Non-pigmented ciliary epithelial cell (primary cell): Measurements from ENCODE around the gene RAE1.
A peak's percentile ranks its signal among the peaks of the same experiment; 100 is the strongest.

ENCODE experiments used
- DNase-seq: peaks from one replicate; pipeline ENCODE4 v3.0.0-alpha.2; 2010; ENCODE audit warnings: low read depth

The RAE1 gene, protein sequence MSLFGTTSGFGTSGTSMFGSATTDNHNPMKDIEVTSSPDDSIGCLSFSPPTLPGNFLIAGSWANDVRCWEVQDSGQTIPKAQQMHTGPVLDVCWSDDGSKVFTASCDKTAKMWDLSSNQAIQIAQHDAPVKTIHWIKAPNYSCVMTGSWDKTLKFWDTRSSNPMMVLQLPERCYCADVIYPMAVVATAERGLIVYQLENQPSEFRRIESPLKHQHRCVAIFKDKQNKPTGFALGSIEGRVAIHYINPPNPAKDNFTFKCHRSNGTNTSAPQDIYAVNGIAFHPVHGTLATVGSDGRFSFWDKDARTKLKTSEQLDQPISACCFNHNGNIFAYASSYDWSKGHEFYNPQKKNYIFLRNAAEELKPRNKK

DNA sequence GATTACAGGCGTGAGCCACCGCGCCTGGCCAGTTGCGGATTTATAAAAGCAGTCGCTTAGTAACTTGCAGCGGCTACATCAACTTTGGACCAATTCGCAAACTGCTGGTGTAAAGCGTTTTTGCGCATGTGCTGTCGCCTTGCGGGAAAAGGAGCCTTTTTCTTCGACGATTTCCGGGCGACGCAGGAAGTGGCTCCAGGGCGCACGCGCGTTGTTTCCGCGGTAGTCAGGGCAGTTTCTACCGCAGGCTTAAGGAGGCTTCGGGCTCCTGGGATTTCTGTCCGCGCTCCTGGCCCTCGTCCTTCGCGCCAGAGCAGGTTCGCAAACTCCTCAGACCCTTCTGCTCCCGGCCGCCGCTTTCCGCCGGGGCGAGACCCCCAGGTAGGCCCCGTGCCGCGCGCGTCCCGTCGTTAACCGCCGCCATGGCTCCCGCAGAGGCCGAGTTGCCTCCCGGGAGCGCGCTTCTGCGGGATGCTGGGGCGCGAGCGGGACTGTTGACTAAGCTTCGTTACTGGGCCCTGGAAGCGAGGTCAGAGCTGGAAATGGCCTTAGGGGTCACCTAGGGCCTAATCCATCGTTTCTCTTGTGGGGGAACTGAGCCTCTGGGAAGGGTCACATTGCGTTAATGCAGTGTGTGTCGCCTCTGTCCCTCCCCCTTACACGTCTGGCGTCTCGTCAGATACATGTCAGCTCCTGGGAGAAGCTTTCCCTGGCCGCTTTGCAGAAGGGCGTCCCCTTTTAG lies at the start of gene RAE1:
TSS of gene RAE1 (plus strand) at position 214 of the 742 bp plus-strand sequence. CDS start 2,784 bp downstream, outside the sequence.
- peak; percentile 72 for DNase-seq

DNA sequence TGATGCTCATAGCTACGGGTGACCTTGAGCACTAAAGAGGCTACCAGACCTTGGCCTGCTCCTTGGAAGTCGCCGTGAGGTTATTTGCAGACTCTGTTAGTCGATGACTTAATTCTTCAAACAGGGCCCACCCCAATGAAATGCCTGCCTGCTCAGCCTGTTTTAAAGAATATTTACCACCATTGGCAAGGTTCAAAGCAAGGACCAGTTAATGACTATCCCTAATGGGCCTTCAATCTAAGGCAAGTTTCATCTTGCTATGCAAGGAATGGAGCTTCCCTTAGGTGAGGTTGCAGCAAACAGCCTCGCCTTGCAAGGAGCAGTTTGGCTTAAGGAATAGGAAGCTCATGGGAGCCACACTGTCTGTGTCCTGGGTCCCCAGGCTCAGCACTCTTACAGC lies 44.3 kb upstream of the RAE1 start:
- no peak for DNase-seq

DNA sequence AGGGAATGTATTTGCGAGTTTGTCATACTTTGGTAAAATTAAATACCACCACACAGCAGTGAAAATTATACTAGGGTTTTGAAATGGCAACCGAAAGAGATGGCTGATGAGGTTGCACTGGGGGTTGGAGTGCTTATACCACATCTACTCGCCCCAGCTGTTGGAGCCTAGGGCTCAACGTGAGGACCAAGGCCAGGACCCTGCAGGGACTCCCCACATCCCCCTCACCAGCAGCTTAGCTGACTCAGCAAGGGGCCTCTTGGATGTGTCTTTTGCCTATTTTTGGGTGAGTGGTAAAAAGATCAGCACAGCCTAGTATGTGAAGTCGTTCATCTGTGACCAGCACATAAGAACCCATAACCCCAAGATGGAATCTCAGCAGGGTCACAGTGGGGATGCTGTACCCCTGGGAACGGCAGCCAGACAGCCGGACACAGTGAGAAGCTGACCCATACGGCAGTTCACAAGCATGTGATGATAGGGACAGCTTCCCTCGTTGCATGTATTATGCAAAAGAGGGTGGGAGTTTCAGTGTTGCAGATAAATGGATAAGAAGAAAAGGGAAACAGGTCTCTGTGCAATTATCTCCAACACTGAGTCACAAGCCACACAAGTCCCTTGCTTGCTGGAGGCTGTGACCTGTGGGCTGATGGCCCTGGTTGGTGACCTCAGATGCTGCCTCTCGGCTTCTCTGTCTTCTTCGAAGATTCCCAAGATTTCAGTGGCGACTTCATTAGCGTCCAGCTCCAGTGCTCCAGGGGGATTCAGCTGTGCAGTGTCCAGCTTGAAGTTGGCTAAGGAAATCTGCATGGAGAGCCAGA lies 42.4 kb upstream of the RAE1 start:
- DNase-seq, result no peak

DNA sequence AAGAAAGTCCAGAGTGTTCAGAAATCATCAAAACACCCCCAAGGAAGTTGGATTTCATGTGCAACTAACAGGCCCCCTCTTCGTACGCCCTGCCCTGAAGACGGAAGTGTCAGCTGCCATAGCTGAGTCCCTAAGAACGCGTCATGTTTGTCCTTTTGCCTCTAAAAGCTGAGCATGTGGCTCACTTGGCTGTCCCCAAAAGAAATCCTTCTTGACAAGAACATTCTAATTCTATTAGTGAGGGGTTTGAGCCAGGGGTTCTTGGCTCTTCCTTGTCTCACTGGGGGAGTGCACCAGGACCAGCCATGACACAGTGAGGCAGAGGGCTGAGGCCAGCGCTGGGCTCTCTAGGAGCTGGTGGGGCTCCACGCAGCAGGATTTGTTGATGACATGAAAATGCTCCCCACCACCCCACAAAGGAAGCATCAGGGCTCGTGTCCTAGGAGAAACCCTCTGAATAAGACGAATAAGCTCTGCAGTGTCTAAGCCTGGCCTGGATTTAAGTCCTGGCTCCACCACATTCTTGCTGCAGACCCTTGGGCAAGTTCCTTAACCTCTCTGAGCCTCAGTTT lies 41.4 kb upstream of the RAE1 start:
- DNase-seq, result no peak

DNA sequence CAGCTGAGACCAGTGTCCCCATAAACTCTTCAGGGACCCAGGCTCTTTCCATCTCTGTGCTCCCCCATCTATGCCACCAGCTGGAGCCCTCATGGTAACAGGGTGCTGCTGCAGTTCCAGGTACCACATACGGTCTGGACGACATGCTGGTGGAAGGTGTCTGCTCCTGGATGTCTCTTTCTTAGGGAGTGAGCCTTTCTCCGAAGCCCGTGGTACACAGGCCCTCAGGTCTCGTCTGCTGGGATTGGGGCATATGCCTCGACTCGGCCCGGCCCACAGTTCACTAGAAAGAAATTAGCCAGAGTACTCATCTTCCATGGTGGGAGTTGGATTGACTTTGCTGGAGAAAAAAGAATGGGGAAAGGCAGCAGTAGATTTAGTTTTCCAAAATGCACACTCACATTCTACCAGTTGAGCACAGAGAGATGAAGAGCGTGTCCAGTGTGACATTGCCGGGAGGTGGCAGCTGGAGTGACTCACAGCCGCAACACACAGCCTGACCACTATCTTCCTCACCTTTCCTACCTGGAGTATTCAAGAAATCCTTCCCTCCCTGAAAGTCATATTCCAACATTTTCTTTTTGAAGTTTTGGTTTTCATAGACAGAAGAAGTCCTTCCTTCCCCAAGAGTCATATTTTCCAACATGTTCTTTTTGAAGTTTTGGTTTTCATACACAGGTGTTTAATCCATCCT lies 40.1 kb upstream of the RAE1 start:
- DNase-seq, result no peak

DNA sequence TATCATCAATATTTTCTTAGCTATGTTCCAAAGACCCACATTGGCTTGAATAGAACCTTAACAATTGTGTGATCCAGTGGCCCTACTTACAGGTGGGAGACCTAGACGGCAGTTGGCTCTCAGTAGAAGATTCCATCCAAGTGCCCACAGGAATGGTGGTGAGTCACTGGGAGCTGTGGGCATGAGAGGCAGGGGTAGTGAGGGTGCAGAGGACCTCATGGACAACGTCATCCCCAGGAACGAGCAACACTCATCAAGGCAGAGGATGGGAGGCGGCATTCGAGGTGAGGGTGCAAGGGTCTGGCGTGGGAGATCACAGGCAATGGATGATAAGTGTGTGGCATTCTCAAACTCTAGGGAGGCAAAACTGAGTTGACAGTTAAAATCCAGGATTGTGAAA lies 38.9 kb upstream of the RAE1 start:
- DNase-seq, result no peak

DNA sequence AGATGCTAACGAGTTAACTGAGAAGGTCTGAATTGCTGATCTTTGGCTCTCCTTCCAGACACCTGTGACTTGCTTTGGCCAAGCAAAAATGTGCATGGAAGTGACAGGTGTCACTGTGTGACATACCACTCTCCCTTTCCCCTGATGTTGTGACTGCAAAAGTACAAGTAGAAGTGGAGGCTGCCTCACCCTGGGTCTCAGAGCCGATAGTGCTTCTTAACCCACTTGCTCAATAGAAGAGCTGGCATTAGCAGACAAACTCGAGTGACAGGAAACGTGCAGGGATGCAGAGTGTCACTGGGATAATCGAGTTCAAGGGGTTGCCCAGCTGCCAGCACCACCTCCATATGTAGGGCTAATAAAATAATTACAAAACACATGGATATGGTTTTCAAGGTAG lies 37.8 kb upstream of the RAE1 start:
- no peak for DNase-seq

DNA sequence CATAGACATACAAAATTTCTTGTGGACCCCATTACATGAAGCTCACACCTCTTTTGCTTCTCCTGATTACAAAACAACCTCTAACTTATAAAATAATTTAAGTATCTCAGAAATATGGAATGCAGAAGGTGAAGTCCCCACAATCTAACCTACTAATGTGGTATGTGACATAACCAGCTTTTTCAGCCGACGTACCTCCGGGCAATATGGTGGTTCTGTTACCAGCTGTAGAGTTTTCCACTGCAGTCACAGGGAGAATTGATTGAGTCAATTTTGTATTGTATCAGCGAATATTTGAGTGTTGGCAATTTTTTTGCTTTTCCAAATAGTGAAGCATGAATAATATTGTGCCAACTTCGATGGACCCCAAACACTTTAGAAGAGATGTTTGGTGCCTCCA lies 37.1 kb upstream of the RAE1 start:
- no peak for DNase-seq

DNA sequence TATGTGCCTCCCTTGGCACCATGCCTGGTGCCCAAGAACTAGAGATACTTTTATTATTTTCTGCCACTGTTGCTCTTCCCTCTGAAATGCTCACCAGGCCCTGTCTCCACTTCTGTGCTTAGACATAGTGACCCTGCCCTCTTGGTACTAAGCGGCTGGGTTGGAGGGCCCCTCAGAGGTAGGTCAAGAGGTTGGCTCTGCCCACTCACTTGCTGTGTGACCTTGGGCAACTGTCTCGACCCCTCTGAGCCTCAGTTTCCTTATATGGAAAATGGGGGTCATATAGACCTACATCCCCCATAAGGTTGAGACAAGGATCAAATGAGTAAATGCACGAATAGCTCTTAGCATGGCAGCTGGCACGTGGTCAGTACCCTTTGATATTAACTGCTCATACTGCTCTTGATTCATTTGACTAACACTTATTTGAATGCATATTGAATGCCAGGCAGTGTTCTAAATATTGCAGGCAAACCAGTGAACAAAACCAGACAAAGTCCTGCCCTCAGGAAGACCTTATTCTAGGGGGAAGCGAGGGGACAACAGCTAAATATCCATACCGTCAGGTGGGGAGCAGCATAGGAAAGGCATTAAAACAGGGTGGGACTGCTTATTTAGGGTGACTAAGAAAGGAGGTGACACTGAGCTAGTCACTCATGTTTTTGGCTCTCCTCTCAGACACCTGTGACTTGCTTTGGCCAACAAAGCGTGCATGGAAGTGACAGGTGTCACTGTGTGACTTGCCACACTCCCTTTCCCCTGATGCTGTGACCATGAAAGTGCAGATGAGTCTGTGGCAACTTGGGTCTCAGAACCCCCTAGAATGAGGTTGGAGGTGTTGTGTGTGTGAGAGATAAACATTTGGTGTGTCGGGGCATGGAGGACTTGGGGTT lies 35.7 kb upstream of the RAE1 start:
- no peak for DNase-seq

DNA sequence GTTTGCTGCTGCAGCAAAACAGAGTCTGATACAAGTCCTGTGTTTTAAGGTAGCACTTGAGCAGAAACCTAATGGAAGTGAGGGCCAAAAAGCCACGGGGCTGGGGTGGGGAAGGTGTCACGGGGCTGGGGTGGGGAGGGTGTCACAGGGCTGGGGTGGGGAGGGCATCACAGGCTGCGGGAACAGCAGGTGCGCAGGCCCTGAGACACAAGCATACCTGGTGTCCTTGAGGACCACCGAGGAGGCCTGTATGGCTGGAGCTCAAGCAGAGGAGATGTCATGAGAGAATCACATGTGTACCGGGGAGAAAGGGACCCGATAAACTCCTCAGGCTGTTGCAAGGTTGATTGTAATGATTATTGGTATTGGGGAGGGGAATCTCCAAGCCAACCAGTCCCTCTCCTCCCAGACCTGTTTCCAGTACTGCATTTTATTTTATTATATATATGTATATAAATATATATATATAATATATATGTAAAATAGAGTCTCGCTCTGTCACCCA lies 35.0 kb upstream of the RAE1 start:
- DNase-seq, result no peak

DNA sequence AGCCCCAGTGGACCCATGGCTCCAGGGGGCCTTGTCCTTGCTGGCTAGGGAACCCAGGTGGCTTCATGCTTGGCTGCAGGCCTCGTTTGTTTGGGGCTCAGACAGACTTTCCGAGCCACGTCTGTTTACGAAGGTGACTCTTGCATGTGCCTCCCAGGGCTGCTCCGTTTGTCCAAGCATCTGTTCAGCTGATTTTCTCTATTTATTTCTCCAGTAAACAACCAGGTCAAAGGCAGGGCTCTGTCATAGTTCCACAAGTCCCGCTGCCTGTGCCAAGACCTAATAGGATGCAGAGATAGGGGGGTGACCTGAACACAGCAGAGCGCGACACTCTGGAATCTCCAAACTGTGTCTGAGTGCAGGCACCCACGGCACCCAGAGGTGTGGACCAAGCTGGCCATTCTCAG lies 34.3 kb upstream of the RAE1 start:
- no peak for DNase-seq

DNA sequence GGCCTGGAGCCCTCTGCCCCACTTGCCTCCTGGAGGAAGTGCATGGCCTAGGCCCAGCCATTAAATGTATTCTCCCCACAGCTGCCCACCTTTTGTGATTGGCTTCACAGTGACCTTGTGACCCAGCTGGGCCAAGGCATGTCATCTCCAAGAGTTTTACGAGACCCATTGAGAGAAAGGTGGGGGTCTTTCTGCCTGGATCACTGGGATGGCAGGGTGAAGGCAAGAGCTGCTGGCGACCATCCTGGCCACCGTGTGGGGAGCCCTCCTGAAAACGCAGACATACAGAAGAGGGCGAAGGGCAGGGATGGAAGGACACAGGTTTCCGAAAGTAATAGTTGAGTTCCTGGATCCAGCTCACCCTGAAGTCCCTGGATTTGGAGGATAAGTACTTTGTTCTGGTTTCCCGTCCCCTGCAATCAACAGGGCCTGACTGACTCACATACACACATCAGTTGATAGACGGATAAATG lies 33.7 kb upstream of the RAE1 start:
- DNase-seq, result no peak

DNA sequence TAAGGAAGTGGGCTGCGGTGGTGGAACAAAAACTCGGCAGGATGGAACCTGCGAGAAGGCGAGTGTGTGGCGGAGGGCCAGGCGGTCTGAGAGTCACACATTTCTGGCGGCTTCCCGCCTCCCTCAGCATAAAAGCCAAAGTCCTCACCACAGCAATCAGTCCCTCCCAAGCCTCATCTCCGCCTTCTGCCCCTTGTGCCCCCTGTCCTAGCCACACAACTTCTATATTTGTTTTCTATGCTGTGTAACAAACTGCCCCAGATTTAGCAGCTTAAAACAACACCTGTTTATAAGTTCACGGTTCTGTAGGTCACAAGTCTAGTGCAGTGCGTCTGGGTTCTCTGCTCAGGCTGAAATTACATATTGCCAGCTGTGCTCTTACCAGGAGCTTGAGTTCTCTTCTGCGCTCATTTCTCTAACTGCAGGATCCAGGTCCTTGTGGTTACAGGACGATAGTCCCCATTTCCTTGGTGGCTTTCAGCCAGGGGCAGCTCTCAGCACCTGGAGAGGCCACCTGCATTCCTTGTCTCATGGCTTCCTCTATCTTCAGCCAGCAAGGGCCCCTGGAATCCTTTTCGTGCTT lies 33.2 kb upstream of the RAE1 start:
- DNase-seq, result no peak

DNA sequence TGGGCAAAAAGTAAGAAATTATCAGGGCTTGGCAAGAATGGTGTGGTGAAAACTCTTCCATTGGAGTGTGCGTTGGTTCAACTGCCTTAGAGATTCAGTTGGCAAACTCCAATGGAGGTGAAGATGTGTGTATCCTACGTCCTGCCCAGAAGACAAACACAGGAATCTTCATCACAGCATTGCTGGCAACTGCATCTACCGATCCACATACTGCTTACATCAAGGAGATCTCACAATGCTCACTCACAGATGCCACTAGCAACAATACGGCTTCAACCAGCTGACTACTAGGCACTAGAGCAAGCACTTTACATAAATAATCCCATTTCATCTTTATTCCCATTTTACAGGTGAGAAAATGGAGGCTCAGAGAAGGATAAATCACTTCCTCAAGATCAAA lies 31.5 kb upstream of the RAE1 start:
- no peak for DNase-seq

DNA sequence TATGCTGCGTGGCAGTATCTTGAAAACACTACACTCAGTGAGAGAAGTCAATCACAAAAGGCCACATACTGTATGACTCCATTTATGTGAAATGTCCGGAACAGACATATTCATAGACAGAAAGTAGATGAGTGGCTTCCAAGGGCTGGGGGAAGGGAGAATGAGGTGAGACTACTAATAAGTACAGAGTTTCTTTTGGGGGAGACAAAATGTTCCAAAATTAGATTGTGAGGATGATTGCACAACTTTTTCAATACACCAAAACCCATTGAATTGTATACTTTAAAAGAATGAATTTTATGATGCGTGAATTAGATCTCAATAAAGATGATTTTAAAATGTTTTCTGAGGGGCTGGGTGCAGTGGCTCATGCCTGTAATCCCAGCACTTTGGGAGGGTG lies 30.7 kb upstream of the RAE1 start:
- no peak for DNase-seq

DNA sequence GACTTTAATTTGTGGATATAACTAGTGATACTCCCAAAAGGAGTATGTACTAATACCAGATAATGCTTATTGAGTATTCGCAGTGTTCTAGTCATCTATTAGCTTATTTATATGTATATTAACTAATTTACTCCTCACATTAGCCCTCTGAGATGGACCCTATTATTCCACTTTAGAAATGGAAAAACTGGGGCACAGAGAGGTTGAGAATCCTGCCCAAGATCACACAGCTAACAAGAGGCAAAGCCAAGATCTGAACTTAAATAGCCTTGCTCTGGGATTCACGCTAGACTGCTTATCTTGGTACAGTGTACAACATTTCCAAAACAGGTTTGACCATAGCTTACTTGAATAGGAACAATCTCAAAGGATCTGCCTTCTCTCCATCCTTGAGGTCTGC lies 29.9 kb upstream of the RAE1 start:
- DNase-seq, result no peak

DNA sequence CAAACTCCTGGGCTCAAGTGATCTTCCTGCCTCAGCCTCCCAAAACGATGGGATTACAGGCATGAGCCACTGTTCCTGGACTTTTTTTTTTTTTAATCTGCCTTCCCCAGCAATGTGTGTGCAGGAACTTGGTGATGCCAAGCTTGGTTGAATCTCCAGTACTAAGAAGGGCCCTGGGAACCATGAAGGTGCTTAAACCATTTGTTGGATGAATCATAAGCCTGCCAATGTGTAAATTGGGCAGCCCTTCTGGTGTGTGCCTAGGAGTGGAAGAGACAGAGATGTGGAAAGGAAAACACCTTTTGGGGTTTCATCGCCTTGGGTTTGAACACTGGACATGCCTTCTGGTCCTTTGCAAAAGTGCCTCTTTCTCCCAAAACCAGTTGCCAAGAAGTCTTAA lies 28.6 kb upstream of the RAE1 start:
- no peak for DNase-seq

DNA sequence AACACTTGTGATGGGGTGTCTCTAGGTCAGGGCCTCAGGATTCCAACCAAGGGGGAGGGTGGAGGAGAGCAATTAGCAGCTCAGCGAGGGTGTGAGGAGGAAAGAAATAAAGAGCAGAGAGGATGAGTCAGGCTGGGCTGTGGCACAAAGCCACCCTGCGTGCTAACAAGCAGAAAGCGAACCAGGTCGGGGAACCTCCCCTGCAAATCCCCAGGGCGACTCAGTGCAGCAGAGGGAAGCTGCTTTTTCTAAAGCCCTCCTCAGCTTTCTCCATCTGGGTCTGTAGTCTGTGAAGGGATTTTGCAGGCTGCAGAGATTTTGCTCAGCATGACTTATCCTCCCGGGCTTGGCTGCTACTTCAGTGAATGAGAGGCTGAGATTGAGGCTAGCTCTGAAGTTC lies 28.0 kb upstream of the RAE1 start:
- DNase-seq, result no peak

DNA sequence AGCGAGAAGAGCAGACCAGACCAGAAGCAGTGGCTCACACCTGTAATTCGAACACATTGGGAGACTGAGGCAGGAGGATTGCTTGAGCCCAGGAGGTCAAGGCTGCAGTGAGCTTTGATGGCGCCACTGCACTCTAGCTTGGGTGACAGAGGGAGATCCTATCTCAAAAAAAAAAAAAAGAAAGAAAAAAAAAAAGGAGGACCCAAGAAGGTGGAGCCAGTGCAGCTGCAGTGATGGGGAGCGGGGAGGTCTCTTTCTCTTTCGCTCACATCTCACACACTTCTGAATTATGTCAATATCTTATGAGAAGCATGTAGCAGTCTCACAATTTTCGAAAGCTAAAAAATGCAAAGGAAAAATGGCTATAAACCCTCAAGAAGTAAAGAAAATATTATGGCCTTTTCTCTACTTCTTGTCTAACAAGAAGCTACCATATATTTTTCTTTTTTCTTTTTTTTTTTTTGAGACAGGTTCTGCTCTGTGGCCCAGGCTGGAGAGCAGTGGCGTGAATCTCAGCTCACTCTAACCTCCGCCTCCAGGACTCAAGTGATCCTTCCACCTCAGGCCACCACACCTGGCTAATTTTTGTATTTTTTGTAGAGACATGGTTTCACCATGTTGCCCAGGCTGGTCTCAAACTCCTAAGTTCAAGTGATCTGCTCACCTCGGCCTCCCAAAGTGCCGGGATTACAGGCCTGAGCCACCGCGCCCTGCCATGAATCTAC lies 25.3 kb upstream of the RAE1 start:
- no peak for DNase-seq
